GM18498 (cell line): ENCODE results near the gene CEP120.
"Not testable (repeated sequence)": the region's sequence is repeated elsewhere in the genome, so short reads cannot be mapped to it uniquely, and the experiment has no call there.

Experiments
- ATAC-seq: cut with Tn5 transposase; IDR thresholded peaks from one replicate; pipeline ENCODE4 v1.9.1; 2021; ENCODE audit warnings: mild to moderate bottlenecking, moderate library complexity; ENCODE audit not compliant: unreplicated experiment

CEP120 gene

GRCh38 chr5:123391009-123391408 lies 32.2 kb downstream of the CEP120 start:
- no peak for ATAC-seq

DNA sequence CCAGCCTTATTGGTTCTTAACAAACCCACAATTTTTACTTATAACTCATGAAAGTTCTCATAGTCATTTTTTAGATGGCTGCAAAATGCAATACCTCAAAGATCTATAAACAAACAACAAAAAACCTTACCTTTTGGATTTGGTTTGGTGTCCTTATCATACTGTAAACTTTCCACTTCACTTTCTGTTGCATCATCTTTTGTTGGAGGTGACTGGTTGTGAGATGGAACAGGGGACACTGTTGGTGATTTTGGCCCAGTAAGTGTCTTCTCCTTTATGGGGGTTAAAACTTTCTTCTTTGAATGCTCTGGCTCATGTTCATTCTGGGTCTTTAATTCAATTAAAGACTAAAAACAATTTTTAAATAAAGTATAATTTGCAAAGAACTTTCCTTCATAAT lies 33.4 kb downstream of the CEP120 start:
- no peak for ATAC-seq

DNA sequence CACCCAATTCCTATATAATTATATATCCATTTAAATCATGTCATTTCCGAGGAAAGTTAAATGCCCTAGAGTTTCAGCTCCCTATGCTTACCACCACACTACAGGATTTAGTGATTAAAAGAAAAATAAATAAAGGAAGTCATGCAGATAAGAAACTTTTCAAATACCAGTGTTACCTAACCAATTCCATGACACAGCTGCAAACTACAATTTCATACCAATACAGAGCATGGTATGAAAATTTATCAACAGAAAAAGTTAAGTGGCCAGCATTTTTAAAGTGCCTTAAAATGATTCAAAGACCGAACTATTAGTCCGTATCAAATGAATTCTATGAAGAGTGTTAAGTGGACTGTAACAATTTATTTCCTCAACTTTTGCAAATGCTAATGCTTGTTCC lies 35.9 kb downstream of the CEP120 start:
- no peak for ATAC-seq

DNA sequence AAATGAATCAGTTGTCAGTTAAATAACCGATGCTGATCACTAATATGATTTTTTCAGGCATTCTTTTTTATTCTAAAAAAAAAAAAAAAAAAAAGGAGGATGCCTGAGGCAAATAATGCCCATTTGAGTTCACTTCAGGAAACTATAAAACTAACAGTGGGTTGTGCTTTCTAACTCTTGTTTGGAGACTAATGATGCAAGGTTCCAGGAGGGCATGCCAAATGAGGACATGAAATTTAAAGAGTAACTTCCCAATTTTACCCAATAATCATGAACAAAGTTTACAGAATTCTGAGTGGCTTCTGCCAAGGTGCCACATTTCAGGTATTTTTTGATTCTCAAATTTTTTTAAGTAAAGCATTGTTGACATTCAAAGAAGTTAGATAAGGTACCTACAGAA lies 41.0 kb downstream of the CEP120 start:
- ATAC-seq = no peak

GRCh38 chr5:123371575-123372179 lies 51.5 kb downstream of the CEP120 start:
- no peak for ATAC-seq

DNA sequence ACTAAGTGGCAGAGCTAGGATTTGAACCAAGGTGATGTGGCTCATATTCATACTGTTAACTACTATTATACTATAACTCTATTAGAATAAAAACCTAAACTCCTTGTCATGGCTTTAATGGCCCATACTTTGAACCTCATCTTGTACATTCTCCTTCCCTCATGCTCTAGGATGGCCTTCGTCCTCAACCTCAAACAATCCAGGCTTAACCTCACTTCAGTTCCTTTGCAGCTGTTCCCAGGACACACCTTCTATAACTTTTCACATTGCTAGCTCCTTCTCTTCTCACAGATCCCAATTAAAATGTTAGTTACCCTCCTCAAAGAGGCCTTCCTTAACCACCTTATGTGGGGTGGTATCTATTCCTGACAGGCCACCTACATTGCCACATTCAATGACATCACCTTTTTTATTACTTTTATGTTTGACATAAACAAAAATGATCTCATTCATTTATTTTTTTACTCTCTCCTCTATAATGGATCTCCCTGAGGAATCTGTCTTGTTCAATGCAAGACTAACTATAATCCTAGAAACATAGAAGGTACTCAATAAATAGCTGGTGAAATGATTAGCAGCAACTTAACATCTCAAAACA lies 53.7 kb downstream of the CEP120 start:
- ATAC-seq = no peak

- ATAC-seq = no peak
Measured at GRCh38 chr5:123367739-123368138, 55.5 kb downstream of the CEP120 start.

DNA sequence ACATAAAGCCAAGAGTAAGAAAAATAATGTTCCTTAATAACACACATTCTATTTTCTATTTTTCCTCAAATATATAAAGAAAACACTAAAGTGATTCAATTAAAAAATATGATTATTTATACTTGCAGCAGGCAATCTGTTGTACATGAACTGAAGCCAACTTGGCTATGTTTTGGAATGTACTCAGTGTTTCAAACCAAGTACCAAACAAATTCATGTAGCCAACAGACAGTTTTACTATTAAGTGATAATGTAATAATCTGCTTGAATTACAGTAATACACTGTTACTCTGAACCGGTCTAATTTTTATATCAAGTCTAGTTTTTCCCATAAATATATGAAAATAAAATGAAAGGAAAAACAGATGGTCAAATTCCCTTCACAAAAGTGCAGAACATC lies 58.0 kb downstream of the CEP120 start:
- no peak for ATAC-seq

GRCh38 chr5:123364441-123365155 lies 58.6 kb downstream of the CEP120 start:
- ATAC-seq = no peak

GRCh38 chr5:123360910-123361309 lies 62.3 kb downstream of the CEP120 start:
- no peak for ATAC-seq

GRCh38 chr5:123360201-123360571 lies 63.0 kb downstream of the CEP120 start:
- no peak for ATAC-seq

DNA sequence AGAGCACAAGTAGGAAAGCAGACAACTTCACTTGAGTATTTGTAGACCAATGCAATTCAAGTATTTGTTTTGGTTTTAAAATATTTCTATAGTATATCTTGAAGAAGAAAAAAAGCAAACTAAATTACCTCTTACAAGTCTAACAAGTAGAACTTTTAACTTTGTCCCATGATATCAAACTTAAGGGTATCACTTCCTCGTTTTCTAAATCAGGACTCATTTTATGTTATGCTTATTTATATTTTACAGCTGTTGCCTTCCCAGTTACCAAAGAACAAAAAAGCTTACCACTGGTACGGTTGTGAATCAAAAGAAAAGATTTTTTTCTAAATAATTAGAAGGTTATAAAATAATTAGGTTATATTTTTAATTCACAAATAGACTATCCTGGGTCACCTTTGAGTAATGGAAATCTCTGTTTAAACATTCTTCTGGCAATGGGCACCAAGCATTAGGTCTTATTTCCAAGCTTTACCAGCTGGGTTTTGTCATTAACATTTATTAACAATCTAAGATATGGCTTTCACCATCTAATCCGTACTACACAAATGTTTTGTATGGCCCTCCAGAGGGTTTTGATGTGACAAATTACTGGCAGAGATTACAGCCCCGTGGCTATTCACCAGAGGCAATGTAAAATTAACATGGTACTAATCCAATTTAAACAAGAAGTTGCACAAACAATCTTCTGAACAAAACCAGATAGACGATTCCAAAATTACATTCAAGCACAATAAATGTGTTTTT lies 63.6 kb downstream of the CEP120 start:
- no peak for ATAC-seq

DNA sequence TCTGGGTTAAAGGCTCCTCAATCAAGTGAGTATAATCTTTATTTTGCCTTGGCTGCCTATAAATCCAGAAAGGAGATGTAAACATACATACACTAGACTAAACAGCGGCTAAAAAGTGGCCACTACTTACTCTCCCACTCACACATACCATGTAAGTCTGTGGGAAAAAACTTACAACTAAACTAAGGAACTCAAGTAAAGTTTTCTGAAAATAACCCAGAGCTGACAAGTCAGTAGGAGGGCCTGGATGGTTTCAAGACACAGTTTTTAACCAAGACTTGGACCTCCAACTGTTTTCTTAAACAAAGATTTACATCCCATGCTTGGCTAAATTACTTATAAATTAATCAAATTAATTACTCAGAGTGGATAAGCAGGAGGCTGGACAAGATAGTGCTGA lies 64.5 kb downstream of the CEP120 start:
- no peak for ATAC-seq

DNA sequence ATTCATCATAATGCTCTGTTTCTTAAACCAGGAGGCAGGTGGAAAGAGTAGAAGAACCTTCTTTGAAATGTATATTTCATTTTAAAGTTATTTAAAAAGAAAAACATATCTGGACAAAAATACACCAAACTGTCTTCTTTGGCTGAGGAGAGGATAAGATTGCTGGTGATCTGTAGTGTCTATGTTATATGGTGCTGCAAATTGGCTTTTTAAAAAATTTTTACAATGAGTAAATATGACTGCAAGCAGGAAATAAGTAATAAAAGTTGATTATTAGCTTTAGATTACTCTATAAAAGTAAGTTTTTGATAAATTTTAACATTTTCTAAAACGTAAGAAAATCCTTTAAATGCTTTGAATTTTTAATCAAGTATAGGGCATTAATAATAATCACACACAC lies 64.9 kb downstream of the CEP120 start:
- ATAC-seq = no peak

DNA sequence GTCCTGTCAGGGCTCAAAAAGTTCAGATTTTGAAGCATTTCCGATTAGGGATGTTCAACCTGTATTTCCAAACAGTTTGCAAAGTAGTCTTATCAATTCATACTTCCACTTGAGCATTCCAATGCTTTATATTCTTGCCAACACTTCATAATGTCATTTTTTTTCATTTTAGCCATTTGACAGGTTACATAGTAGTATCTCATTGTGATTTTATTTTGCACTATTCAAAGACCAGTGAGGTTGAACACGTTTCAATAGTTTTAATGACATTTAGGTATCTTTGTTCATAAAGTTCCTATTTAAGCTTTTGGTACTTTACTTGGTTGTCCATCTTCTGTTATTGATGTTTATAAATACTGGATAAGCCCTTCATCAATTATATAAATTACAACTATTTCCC lies 71.4 kb downstream of the CEP120 start:
- ATAC-seq = no peak

- ATAC-seq = no peak
Measured at GRCh38 chr5:123351240-123351639, 72.0 kb downstream of the CEP120 start.

DNA sequence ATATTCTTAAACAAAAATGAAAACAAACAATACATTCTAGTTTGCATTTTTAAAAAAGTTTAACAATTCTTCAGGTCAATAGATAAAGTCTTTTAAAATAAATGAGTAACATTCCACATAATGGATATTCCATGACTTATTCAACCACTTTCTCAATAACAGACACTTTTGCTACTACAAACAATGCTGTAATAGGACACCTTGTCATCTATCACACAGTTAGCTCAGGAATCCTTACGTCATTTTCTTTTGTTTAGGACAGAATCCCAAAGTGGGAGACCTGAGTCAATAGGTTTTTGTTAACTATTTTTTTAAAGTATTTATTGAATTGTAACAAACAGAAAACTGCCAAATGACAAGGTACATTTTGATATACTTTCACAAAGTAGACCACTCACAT lies 72.5 kb downstream of the CEP120 start:
- ATAC-seq = no peak

GRCh38 chr5:123344816-123345426 lies 78.3 kb downstream of the CEP120 start:
- ATAC-seq = no peak

- no peak for ATAC-seq
Measured at GRCh38 chr5:123340928-123341327, 82.3 kb downstream of the CEP120 start.

DNA sequence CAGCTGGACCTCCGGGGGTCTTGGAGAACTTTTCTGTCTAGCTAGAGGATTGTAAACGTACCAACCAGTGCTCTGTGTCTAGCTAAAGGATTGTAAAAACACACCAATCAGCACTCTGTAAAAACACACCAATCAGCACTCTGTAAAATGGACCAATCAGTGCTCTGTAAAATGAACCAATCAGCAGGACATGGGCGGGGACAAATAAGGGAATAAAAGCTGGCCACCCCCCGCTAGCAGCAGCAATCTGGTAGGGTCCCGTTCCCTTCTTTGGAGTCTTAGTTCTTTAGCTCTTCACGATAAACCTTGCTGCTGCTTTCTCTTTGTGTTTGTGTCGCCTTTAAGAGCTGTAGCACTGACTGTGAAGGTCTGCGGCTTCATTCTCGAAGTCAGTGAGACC lies 114.8 kb downstream of the CEP120 start:
- not testable (repeated sequence) for ATAC-seq

GRCh38 chr5:123305751-123306150 lies 117.5 kb downstream of the CEP120 start:
- no peak for ATAC-seq
